Naive B cell (primary cell): ENCODE results near the gene IFNA8. TPM values are rescaled to one million over a fixed set of nuclear protein-coding genes. Genes with fewer than 3 reads are reported as not detected.
"Not testable (repeated sequence)": the region's sequence is repeated elsewhere in the genome, so short reads cannot be mapped to it uniquely, and the experiment has no call there.

ENCODE experiments used
- ATAC-seq, 2 donors: fragments of 150-1000 bp; cut with Tn5 transposase; 2 replicates each; pipeline ENCODE4 v1.10.0; 2021; ENCODE audit warnings: low read depth in 2 of 2, mild to moderate bottlenecking in 2 of 2, moderate library complexity in 2 of 2
- DNase-seq: peaks from one replicate; pipeline ENCODE4 v3.0.0; 2022
- H3K27ac Mint-ChIP-seq, 6 donors: one replicate each; pipeline ENCODE4 v1.8.0; 2020 to 2022; ENCODE audit warnings: mild to moderate bottlenecking in 6 of 6, mixed read lengths in 6 of 6, moderate library complexity in 5 of 6, inconsistent platforms in 2 of 6
- H3K27me3 Mint-ChIP-seq, 3 donors: one replicate each; pipeline ENCODE4 v1.8.0; 2021 to 2022; ENCODE audit warnings: mixed read lengths in 3 of 3, mild to moderate bottlenecking in 1 of 3
- H3K36me3 Mint-ChIP-seq, 2 donors: one replicate each; pipeline ENCODE4 v1.8.0; 2020 to 2022; ENCODE audit warnings: mixed read lengths in 2 of 2, inconsistent platforms in 1 of 2, mild to moderate bottlenecking in 1 of 2
- H3K4me1 Mint-ChIP-seq, 3 donors: one replicate each; pipeline ENCODE4 v1.8.0; 2020 to 2022; ENCODE audit warnings: mixed read lengths in 3 of 3, inconsistent platforms in 1 of 3, mild to moderate bottlenecking in 1 of 3, moderate library complexity in 1 of 3
- H3K4me3 Mint-ChIP-seq, 8 donors: one replicate each; pipeline ENCODE4 v1.8.0; 2020 to 2022; ENCODE audit warnings: mild to moderate bottlenecking in 8 of 8, mixed read lengths in 8 of 8, moderate library complexity in 8 of 8, inconsistent platforms in 2 of 8
- H3K9me3 Mint-ChIP-seq, 7 donors: one replicate each; pipeline ENCODE4 v1.8.0; 2020 to 2022; ENCODE audit warnings: mixed read lengths in 7 of 7, mild to moderate bottlenecking in 5 of 7, inconsistent platforms in 2 of 7, moderate library complexity in 1 of 7
- polyA plus RNA-seq, 6 donors: library from polyadenylated mRNA; unstranded; fragments of 300-500 nt; fragmentation: Illumina TruSeq; gene quantifications; one replicate each; pipeline ENCODE4 v1.2.3, GENCODE V29; 2021; ENCODE audit warnings: low read depth in 6 of 6

IFNA8 gene
- polyA plus RNA-seq: not detected

- no peak within 1 kb of the TSS for H3K4me3 Mint-ChIP-seq
- DNase-seq (no peak), ATAC-seq (no peak)
- peaks cover 22 to 28% (median 25%) of the 10 kb centered on the region in 3 donors for H3K4me1 Mint-ChIP-seq
- peaks cover 27 to 53% (median 39%) of the 10 kb centered on the region in 3 donors for H3K27me3 Mint-ChIP-seq
- H3K27ac Mint-ChIP-seq: no peak within 1 kb of the TSS
- no peaks in the 10 kb centered on the region for H3K9me3 Mint-ChIP-seq
- H3K36me3 Mint-ChIP-seq: no peaks in the 10 kb centered on the region
Observed at GRCh38 chr9:21408817-21409216, at the start of gene IFNA8. IFNA8 (plus strand) TSS chr9:21409117; CDS start chr9:21409177, 60 bp downstream.

GRCh38 chr9:21362287-21362686 is 46.6 kb upstream of the IFNA8 start:
- ATAC-seq (no peak), DNase-seq (no peak)
- peaks cover 0 to 2% (median 0%) of the 10 kb centered on the region in 7 donors for H3K9me3 Mint-ChIP-seq
- H3K27me3 Mint-ChIP-seq: peaks cover 30 to 42% (median 36%) of the 10 kb centered on the region in 3 donors
- peaks cover 12 to 17% (median 16%) of the 10 kb centered on the region in 3 donors for H3K4me1 Mint-ChIP-seq
- no peak overlapping the region for H3K4me3 Mint-ChIP-seq
- H3K27ac Mint-ChIP-seq: no peak overlapping the region
- no peaks in the 10 kb centered on the region for H3K36me3 Mint-ChIP-seq

GRCh38 chr9:21367169-21367568 is 41.7 kb upstream of the IFNA8 start:
- not testable (repeated sequence) for H3K9me3 Mint-ChIP-seq, H3K4me3 Mint-ChIP-seq, H3K36me3 Mint-ChIP-seq
- Mint-ChIP-seq H3K27ac (peak overlapping the region in 1 of 6 donors; percentile 33), H3K27me3 (peaks cover 47 to 67% (median 51%) of the 10 kb centered on the region in 3 donors), H3K4me1 (peaks cover 3 to 13% (median 7%) of the 10 kb centered on the region in 3 donors)
- ATAC-seq (peak; percentile 89), DNase-seq (peak; percentile 19)

GRCh38 chr9:21367957-21368356 is 41.0 kb upstream of the IFNA8 start, which contains the start of gene IFNA13:
IFNA13 (minus strand) TSS chr9:21368057; CDS start chr9:21368010, 47 bp downstream.
- Mint-ChIP-seq H3K4me3 (no peak within 1 kb of the TSS), H3K9me3 (peaks cover 0 to 2% (median 0%) of the 10 kb centered on the region in 7 donors), H3K27me3 (peaks cover 47 to 69% (median 51%) of the 10 kb centered on the region in 3 donors), H3K4me1 (peaks cover 3 to 13% (median 7%) of the 10 kb centered on the region in 3 donors), H3K36me3 (no peaks in the 10 kb centered on the region), H3K27ac (peak within 1 kb of the TSS in 1 of 6 donors; percentile 33)
- DNase-seq: no peak
- no peak for ATAC-seq

DNA sequence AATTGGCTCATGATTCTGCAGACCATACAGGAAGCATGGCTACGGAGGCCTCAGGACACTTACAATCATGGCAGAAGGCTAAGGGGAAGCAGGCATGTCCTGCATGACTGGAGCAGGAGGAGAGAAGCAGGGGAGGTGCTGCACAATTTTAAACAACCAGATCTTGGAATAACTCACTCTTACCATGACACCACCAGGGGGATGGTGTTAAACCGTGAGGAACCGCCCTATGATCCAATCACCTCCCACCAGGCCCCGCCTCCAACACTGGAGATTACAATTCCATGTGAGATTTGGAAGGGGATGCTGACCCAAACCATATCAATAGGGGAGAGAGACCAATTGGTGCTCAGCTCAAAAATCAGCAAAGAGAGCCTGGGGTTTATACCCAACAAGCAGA is 37.5 kb upstream of the IFNA8 start:
- peak overlapping the region in 1 of 6 donors; percentile 65 for H3K27ac Mint-ChIP-seq
- not testable (repeated sequence) for DNase-seq, H3K9me3 Mint-ChIP-seq, H3K4me3 Mint-ChIP-seq, ATAC-seq
- H3K4me1 Mint-ChIP-seq: peaks cover 2 to 12% (median 5%) of the 10 kb centered on the region in 3 donors
- H3K27me3 Mint-ChIP-seq: peaks cover 39 to 56% (median 47%) of the 10 kb centered on the region in 3 donors
- peaks cover 0 to 11% of the 10 kb centered on the region in 2 donors for H3K36me3 Mint-ChIP-seq

- H3K27me3 Mint-ChIP-seq: peaks cover 18 to 31% (median 28%) of the 10 kb centered on the region in 3 donors
- DNase-seq: peak; percentile 84
Observed at GRCh38 chr9:21381448-21382339, 27.2 kb upstream of the IFNA8 start.

GRCh38 chr9:21383627-21384026 is 25.3 kb upstream of the IFNA8 start:
- H3K9me3 Mint-ChIP-seq: peaks cover 0 to 13% (median 0%) of the 10 kb centered on the region in 7 donors
- peaks cover 17 to 31% (median 22%) of the 10 kb centered on the region in 3 donors for H3K4me1 Mint-ChIP-seq
- H3K36me3 Mint-ChIP-seq: no peaks in the 10 kb centered on the region
- H3K27ac Mint-ChIP-seq: peak overlapping the region in 1 of 6 donors; percentile 5
- peak overlapping the region in 1 of 8 donors; percentile 53 for H3K4me3 Mint-ChIP-seq
- DNase-seq (no peak), ATAC-seq (no peak)
- H3K27me3 Mint-ChIP-seq: peaks cover 33 to 36% (median 35%) of the 10 kb centered on the region in 3 donors

More at GRCh38 chr9:21381448-21382339, 27.2 kb upstream of the IFNA8 start:
- Mint-ChIP-seq H3K9me3 (peaks cover 0 to 13% (median 0%) of the 10 kb centered on the region in 7 donors), H3K4me1 (peaks cover 17 to 32% (median 22%) of the 10 kb centered on the region in 3 donors), H3K4me3 (peak overlapping the region in 6 of 8 donors; percentile 1 to 56 (median 42)), H3K36me3 (no peaks in the 10 kb centered on the region), H3K27ac (peak overlapping the region; percentile 16 to 93 (median 80))
- peak; percentile 92 to 94 for ATAC-seq

DNA sequence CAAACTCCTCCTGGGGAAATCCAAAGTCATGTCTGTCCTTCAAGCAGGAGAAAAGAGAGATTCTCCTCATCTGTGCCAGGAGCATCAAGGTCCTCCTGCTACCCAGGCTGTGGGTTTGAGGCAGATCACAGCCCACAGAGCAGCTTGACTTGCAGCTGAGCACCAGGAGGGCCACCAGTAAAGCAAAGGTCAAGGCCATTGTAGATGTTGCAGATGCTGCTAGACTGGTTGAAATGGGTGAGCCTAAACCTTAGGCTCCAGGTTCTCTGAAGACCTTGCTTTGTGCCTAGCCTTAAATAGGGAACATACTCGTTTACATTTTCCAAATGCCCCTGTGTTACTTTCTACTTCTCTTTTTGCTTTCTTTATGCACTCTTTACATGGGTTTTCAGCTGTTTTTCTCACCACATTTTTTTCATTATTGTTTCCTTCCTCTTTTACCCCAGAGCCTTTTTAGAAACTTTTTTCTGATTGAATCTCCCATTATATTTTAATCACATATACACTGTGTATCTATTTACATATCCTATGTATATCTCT is 23.7 kb upstream of the IFNA8 start, which contains the start of gene IFNA2:
Gene IFNA2 (minus strand): TSS at position 268 of the 540 bp plus-strand sequence. CDS start 69 bp downstream, at position 199.
- peak within 1 kb of the TSS in 3 of 6 donors; percentile 21 to 77 (median 63) for H3K27ac Mint-ChIP-seq
- peak within 1 kb of the TSS in 4 of 8 donors; percentile 2 to 71 (median 60) for H3K4me3 Mint-ChIP-seq
- peaks cover 0 to 13% (median 0%) of the 10 kb centered on the region in 7 donors for H3K9me3 Mint-ChIP-seq
- peak; percentile 57 for DNase-seq
- no peaks in the 10 kb centered on the region for H3K36me3 Mint-ChIP-seq
- peaks cover 17 to 30% (median 22%) of the 10 kb centered on the region in 3 donors for H3K4me1 Mint-ChIP-seq
- ATAC-seq: peak; percentile 51 to 52
- peaks cover 38 to 48% (median 41%) of the 10 kb centered on the region in 3 donors for H3K27me3 Mint-ChIP-seq

- no peaks in the 10 kb centered on the region for H3K36me3 Mint-ChIP-seq
- peak; percentile 78 to 90 for ATAC-seq
- no peak overlapping the region for H3K27ac Mint-ChIP-seq
- H3K9me3 Mint-ChIP-seq: peaks cover 0 to 3% (median 0%) of the 10 kb centered on the region in 7 donors
- H3K4me1 Mint-ChIP-seq: peaks cover 10 to 13% (median 12%) of the 10 kb centered on the region in 3 donors
- H3K27me3 Mint-ChIP-seq: peaks cover 70 to 86% (median 80%) of the 10 kb centered on the region in 3 donors
- no peak overlapping the region for H3K4me3 Mint-ChIP-seq
- no peak for DNase-seq
Observed at GRCh38 chr9:21392270-21392669, 16.6 kb upstream of the IFNA8 start.

DNA sequence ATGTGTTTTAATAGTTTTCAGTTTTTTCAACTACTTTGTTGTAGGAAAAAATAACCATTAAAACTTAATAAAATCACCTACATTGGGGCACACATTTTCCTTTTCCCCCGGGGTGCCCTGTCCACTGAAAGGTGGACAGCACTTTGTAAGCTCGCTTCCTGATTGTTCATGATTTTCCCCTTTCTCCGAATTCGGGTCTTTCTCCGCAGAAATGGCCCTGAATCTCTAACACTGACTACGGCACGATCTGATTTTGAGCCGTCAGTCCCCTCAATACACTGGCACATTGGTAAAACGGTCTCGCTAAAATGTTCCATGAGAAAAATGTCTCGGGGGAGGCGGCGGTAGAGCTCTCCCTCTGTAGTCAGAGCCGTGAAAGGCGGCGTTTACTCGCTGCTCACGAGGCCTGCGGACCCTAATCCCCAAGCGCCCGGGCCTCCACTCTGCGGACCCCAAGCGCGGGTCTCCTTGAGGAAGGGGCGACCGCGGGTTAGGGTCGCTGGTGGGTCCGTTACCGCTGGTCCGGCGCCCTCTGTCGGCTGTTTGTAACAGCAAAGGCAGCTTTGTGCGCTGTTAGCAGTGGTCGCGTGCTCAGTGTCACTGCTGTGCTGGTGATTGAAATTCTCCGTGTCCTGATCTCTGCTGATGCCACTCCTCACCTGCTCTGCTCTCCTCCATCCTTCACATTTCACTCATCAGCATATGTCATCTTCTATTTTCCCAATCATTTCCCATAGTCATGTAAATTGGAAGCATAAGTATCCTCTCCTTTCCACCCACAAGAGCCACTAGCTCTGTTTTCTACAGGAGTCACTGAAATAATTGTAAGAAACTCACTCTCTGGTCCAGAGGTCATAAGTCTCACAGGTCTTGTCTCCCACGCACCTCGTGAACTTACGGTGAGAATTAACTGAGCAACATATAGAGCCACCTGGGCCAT is 12.9 kb upstream of the IFNA8 start:
- H3K27me3 Mint-ChIP-seq: peaks cover 72 to 84% (median 80%) of the 10 kb centered on the region in 3 donors
- peak; percentile 44 for DNase-seq
- H3K36me3 Mint-ChIP-seq: peaks cover 0 to 3% of the 10 kb centered on the region in 2 donors
- H3K27ac Mint-ChIP-seq: peak overlapping the region in 1 of 6 donors; percentile 56
- peak overlapping the region in 7 of 8 donors; percentile 7 to 74 (median 66) for H3K4me3 Mint-ChIP-seq
- peaks cover 12 to 19% (median 15%) of the 10 kb centered on the region in 3 donors for H3K4me1 Mint-ChIP-seq
- peak; percentile 63 to 75 for ATAC-seq
- peaks cover 0 to 6% (median 0%) of the 10 kb centered on the region in 7 donors for H3K9me3 Mint-ChIP-seq

DNA sequence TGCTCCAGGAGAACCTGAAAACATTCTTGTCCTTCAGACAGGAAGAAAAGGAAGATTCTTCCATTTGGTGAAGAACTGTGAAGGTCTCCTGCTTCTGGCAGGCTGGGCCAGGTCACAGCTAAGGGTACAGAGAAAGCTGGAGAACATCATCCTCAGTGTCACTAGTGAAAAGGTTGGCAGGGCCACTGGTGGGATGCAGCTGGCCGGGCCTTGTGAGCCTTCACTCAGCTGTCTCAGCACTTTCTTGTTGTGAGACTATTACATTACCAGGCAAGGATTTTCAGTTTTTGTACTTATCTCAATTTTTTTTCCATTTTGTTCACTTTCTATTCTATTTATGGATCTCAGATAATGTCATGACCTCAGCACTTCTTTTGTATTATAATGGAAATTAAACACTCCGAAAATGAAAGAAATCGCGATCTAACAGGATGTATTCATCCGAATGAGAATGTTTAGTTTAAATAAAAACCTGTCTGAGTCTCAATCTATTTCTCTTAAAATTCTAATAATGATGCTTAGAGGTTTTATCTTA is 9.9 kb upstream of the IFNA8 start:
- ATAC-seq (no peak), DNase-seq (no peak)
- no peak overlapping the region for H3K27ac Mint-ChIP-seq
- H3K27me3 Mint-ChIP-seq: peaks cover 62 to 76% (median 72%) of the 10 kb centered on the region in 3 donors
- peaks cover 8 to 25% (median 24%) of the 10 kb centered on the region in 3 donors for H3K4me1 Mint-ChIP-seq
- H3K9me3 Mint-ChIP-seq: peaks cover 0 to 6% (median 0%) of the 10 kb centered on the region in 7 donors
- H3K36me3 Mint-ChIP-seq: peaks cover 0 to 3% of the 10 kb centered on the region in 2 donors
- H3K4me3 Mint-ChIP-seq: no peak overlapping the region

GRCh38 chr9:21399956-21400355 is 9.0 kb upstream of the IFNA8 start:
- Mint-ChIP-seq H3K4me1 (peaks cover 8 to 25% (median 24%) of the 10 kb centered on the region in 3 donors), H3K27me3 (peaks cover 64 to 76% (median 72%) of the 10 kb centered on the region in 3 donors), H3K27ac (no peak overlapping the region), H3K9me3 (peaks cover 0 to 6% (median 0%) of the 10 kb centered on the region in 7 donors), H3K4me3 (no peak overlapping the region), H3K36me3 (peaks cover 0 to 3% of the 10 kb centered on the region in 2 donors)
- no peak for DNase-seq
- peak in 1 of 2 donors; percentile 37 for ATAC-seq
